Urothelium cell line (cell line): ENCODE data around the gene KRTAP10-11.

Experiments
- DNase-seq: peaks from one replicate; pipeline ENCODE4 v3.0.0; 2011; ENCODE audit warnings: low spot score, mixed read lengths
- FAIRE-seq: peaks from 2 replicates; lab custom pipeline; 2011; peaks lifted over from hg19 to GRCh38; lab: Jason Lieb, UNC

KRTAP10-11 gene

GRCh38 chr21:44692798-44693512 lies 46.7 kb downstream of the KRTAP10-11 start:
- DNase-seq = no peak
- no peak for FAIRE-seq

- no peak for FAIRE-seq
- DNase-seq = no peak
Measured at GRCh38 chr21:44694776-44695175, 48.6 kb downstream of the KRTAP10-11 start.

GRCh38 chr21:44695184-44695583 lies 49.0 kb downstream of the KRTAP10-11 start:
- DNase-seq (no peak), FAIRE-seq (no peak)

GRCh38 chr21:44695641-44696040 lies 49.4 kb downstream of the KRTAP10-11 start:
- DNase-seq = no peak
- FAIRE-seq = no peak

- FAIRE-seq (no peak), DNase-seq (no peak)
Measured at GRCh38 chr21:44696572-44696971, 50.4 kb downstream of the KRTAP10-11 start.
